Fibroblast of skin of right biceps (primary cell): ENCODE measurements around the gene MKRN2.

Experiments
- DNase-seq: peaks from one replicate; pipeline ENCODE4 v3.0.0-alpha.2; 2013

The MKRN2 gene

DNA sequence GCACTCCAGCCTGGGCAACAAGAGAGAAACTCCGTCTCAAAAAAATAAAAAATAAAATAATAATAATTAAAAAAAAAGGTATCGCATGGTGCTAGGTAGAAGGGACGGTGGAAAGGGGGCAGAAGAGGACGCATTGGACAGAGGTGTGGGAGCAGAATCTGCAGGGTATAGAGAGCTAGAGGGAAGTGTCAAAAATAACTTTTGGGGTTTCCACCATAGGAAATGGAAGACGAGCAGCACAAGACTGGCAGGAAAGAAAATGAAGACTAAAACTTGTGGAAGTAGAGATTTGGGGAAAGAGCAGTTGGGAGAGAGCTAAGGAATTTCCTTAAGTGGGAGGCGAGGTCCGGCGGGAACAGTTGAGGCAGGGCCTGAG lies 585 bp upstream of the MKRN2 start:
- DNase-seq: no peak

DNA sequence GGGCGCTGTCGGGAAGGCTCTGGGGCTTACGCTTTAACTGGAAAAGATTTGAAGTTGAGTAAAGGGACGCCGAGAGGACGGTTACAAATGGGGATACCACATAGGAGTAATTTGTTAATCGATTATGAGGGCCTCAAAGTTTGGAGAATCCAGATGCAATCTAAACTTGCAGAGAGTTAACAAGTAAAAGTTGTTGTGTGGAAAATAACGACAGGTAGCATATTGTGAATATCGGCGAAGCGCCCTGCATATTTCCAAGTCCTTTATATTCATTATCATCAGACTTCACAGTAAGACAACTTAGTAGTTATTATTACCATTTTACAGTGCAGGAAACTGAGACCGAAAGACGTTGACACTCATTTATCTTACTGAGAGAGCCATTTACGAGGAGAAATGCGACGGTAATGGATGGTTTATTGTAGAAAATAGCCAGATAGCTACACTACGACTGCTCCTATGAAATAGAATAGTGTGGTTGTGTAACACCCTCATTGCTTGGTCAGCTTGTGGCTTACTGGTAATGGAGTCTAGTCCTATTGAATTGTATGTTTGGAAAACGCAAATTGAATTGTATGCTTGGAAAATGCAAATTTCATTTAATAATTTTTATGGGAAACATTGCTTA lies 700 bp downstream of the MKRN2 start:
- peak; percentile 30 for DNase-seq

- no peak for DNase-seq
These were observed 1.8 kb downstream of the MKRN2 start for GRCh38 chr3:12558706-12559105.

- DNase-seq: no peak
These were observed 2.6 kb downstream of the MKRN2 start for GRCh38 chr3:12559520-12559919.

DNA sequence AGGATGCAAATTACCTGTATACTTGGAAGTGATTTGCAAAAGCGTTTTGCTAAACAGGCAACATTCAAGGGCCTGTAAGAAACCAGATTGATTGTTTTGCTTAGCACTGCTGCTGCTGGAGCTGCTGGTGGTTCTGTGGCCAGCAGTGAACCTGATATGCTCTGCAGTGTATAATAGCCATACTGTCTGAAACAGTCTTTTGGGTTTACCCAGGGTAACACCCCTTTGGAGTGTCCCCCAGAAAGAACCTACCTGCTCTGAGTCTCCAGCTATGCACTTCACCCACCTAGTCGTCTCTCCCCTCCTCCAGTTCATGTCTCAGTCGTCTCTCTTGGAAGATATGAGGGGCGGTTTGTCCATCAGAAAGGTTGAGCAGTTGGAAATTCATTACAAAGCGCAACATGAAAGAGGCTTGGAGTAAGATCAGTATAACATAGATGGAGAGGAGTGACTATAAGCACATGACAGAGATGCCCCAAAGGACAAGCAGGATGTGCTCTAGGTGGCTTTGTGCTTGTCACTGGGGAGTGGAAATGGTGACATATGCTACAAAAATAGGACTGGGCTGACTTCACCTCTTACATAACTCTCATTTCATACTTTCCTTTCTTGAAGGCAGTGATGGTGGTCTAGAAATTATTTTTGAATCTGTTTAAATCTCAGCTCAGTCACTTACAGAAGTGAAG lies 3.8 kb downstream of the MKRN2 start:
- DNase-seq: no peak

DNA sequence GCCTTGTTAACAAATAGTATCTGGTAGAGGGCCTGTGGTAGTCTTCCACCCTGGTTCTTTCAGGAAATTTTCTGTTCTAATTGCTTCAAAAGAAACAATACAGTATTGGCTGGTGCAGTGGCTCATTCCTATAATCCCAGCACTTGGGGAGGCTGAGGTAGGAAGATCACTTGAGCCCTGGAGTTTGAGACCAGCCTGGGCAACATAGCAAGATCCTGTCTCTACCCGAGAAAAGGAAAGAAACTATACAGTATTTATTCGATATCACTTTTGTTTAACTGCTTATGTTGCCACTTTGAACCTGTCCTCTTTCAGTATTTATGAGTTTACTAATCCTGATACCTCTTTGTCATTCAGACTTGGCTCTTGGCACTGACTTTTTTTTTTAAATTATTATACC lies 4.5 kb downstream of the MKRN2 start:
- no peak for DNase-seq

GRCh38 chr3:12562451-12562850 lies 5.6 kb downstream of the MKRN2 start:
- no peak for DNase-seq

DNA sequence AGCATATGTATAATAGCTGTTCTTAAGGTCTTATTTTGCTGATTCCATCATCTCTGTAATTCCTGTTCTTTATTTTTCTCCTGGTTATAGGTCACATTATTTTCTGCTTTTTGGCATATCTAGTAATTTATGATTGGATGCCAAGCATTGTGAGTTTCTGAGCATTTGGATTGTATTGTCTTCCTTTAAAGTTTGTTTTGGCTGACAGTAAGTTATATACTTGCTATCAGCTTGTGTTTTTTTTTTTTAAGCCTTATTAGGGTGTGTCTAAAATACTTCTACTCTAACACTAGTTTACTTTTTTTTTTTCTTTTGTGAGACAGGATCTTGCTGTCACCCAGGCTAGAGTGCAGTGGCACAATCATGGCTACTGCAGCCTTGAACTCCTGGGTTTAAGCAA lies 10.1 kb downstream of the MKRN2 start:
- DNase-seq: no peak

DNA sequence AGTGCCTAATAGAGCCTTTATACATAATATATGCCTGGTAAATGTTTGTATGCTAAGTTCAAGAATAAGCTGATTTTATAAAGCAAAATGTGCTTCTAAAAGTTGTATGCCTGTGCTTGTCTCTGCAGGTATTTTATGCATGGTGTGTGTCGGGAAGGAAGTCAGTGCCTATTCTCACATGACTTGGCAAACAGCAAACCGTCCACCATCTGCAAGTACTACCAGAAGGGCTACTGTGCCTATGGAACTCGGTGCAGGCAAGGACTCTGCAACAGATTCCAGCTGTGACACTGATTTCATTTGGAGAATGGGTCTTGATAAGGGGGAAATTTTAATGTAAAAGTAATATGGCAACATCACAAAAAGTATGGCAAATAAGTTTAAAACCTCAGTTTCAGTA lies 11.9 kb downstream of the MKRN2 start:
- no peak for DNase-seq

DNA sequence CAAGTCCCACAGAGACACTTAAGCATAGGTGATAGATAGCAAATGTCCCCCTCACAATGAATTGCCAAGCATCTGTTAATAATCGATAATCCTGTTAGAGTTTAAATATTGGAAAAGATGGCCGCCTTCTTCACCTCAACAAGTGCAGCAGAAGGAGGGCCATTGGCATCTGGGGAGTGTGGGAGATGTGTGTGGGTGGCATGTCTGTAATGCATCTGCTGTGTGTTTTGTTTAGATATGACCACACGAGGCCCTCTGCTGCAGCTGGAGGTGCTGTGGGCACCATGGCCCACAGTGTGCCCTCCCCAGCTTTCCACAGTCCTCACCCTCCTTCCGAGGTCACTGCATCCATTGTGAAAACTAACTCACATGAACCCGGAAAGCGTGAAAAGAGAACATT lies 12.9 kb downstream of the MKRN2 start:
- no peak for DNase-seq

DNA sequence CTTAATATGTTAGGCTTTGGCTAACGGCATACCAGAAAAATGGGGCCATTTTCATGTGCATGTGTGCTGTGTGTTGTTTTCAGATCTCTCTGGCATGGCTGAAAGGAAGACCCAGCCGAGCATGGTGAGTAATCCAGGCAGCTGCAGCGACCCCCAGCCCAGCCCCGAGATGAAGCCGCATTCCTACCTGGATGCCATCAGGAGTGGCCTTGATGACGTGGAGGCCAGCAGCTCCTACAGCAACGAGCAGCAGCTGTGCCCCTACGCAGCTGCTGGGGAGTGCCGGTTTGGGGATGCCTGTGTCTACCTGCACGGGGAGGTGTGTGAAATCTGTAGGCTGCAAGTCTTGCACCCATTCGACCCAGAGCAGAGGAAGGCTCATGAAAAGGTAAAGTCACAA lies 15.1 kb downstream of the MKRN2 start:
- DNase-seq: no peak

DNA sequence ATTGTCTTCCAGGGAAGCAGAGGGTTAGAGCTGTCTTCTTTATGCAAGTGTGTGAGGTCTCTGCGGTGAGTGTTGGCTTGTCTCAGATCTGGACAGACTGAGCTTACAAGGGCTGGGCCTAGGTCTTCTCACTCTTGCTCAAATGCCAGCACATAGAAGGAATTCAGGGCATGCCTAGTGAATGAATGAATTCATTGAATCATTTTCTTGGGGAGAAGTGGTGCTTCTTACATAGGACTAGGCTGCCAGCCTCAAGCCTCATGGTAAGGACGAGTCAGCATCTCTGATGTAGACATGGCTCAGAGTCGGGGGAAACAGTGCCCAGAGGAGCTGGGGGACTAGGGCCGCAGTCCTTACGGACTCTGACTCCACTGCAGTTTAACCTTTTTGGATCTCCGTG lies 17.2 kb downstream of the MKRN2 start:
- no peak for DNase-seq

- DNase-seq: no peak
These were observed 17.8 kb downstream of the MKRN2 start for GRCh38 chr3:12574661-12575060.

GRCh38 chr3:12577379-12577778 lies 20.5 kb downstream of the MKRN2 start:
- DNase-seq: no peak

DNA sequence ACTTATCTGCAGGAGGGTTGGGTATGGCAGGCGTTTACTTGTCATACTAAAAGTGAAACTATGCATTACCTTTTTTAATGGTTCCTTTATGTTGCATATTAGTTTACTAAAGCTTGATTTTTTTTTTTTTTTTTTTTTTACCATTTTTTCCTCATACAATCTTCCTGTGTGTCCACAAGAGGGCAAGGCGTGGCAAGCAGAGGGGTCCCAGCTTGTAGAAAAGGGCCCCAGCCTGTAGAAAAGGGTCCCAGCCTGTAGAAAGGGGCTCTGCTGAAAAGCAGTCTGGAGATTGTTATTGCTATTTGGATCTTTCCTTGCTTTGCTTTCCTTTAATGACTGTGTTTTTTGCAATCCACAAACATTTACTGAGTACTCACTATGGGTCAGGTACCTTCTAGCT lies 21.9 kb downstream of the MKRN2 start:
- DNase-seq: no peak

GRCh38 chr3:12579456-12579855 lies 22.6 kb downstream of the MKRN2 start:
- no peak for DNase-seq

GRCh38 chr3:12579905-12580304 lies 23.0 kb downstream of the MKRN2 start:
- DNase-seq: no peak

DNA sequence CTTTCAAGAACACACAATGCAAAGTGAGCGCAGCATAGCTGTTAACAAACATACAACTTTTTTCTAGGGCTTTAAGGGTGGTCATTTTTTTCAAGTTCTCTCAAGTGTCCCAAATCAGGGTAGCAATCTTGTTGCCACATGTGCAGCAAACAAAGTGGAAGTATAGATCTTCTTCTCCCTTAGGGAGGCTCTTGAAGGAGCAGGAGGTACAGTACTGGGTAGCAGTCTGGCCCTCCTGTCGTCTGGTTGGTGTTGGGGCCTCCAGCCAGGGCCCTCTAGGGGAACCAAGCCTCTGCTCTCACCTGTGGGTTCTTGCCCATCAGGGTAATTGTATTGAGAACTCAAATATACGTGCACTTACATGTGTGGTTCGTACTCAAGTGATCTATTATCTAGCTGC lies 25.8 kb downstream of the MKRN2 start:
- no peak for DNase-seq

DNA sequence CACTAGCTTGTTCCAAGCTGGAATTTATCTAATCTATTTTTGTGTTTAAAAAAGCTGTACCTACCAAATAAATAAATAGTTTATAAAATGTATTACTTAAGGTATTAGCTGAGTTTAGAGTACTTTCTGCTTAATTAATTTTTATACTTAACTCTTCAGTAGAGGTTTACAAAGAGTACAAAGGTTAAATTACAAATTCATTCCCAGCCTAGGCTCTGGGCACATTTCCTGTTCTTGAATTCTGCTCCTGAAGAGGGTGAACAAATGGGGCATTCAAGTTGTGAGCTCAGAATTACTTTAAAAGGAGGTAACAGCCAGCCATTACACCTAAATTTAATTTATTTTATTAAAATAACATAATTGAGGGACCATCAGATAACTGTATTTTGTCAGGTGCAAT lies 26.4 kb downstream of the MKRN2 start:
- DNase-seq: no peak

DNA sequence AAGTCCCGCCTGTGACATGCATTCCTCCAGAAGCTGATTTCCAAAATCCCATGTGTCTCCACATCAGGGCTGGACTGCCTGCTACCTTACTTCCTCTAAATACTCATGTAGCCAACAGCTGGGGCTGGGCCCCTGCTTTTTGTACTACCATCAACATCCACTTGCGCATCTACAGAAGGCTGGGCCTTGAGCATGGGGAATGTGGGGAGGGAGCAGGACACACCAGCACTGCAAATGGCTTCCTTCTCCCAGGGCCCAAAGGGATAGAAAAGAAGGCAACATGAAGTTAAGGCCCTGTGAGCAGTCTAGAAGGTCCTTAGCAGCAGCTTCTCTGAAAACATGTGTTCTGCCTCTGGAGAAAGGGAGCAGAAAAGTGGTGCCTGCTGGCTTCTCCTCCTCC lies 27.2 kb downstream of the MKRN2 start:
- DNase-seq: no peak

DNA sequence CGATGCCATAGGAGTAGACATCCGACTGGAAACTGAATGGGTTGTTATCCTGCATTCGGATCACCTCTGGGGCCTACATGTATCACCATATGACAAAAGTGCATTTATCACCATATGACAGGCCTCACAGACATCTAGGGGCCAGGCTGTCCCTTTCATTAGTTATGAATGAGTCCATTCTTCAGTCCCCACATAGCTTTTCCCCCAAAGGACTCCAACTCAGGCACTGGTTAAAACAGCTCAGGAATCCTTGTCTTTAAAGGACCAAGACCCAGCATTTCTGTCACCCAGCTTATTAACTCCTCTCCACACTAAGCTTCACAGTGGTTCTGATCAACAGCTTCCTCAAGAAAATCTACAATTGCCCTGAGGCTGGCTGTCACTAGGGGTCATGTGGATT lies 28.3 kb downstream of the MKRN2 start:
- DNase-seq: no peak

- DNase-seq: no peak
These were observed 29.1 kb downstream of the MKRN2 start for GRCh38 chr3:12585970-12586369.

GRCh38 chr3:12586403-12586802 lies 29.5 kb downstream of the MKRN2 start:
- no peak for DNase-seq

DNA sequence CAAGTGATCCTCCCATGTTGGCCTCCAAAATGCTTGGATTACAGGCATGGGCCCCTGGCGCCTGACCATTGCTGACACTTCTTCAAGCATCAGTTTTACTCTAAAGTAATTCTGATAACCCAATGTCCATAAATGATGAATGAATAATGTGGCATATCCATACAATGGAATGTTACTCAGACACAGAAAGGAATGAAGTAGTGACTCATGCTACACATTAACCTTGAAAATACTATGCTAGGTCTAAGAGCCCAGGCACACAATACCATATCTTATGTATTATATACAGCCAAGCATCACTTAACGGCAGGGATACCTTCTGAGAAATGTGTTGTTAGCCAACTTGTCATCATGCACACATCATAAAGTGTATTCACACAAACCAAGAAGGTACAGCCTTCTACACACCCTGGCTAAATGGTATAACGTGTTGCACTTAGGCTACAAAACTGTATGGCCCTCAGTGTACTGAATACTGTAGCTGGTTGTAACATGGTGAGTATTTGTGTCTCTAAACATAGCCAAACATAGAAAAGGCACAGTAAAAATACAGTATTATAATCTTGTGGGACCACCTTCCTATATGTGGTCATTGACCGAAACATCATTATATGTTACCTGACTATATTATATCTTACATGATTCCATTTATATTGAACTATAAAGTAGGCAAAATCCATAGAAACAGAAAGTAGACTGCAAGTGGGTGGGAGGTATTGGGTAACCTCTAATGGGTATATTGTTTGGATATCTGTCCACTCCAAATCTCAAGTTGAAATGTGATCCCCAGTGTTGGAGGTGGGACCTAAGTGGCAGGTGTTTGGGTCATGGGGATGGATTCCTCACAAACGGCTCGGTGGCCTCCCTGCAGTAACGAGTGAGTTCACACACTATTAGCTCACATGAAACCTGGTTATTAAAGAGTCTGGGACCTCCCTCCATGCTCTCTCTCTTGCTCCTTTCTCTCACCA lies 31.4 kb downstream of the MKRN2 start:
- peak; percentile 70 for DNase-seq
